Common myeloid progenitor, CD34-positive (primary cell): ENCODE results near the gene AGAP2.

Experiments
- CTCF ChIA-PET: fragments of 350-600 bp; sonication (Branson Sonifier 250); formaldehyde crosslinking; loops from one replicate; lab custom pipeline; 2021; ENCODE audit warnings: antibody characterized with exemption; lab: Charles Lee
- POLR2A ChIA-PET: fragments of 350-600 bp; sonication (Branson Sonifier 250); formaldehyde crosslinking; loops from one replicate; lab custom pipeline; 2021; ENCODE audit warnings: antibody characterized with exemption; lab: Charles Lee
- DNase-seq, 3 donors: peaks; one replicate each; pipeline versions ENCODE4 v3.0.0 to v3.0.0-alpha.2; 2013
- H3K27ac ChIP-seq, 2 experiments: 1 replicate in 1 of 2; 2 replicates in 1 of 2; pipeline ENCODE4 v1.7.0; 2013; ENCODE audit warnings: inconsistent platforms in 2 of 2, low read length in 2 of 2, mild to moderate bottlenecking in 2 of 2, low read depth in 1 of 2, moderate library complexity in 1 of 2; ENCODE audit not compliant: severe bottlenecking in 2 of 2, insufficient read depth in 1 of 2, poor library complexity in 1 of 2
- H3K27me3 ChIP-seq, 5 experiments: replicated peaks in 2 of 5; 1 replicate in 3 of 5; 2 replicates in 2 of 5; pipeline versions ENCODE4 v1.6.1 to v1.7.0; 2013; ENCODE audit warnings: low read length in 4 of 5, mild to moderate bottlenecking in 2 of 5, moderate library complexity in 2 of 5, inconsistent platforms in 1 of 5; ENCODE audit not compliant: insufficient read depth in 5 of 5, control insufficient read depth in 4 of 5
- H3K36me3 ChIP-seq, 4 experiments: 1 replicate in 2 of 4; 2 replicates in 2 of 4; pipeline versions ENCODE4 v1.6.1 to v1.7.0; 2013; ENCODE audit warnings: low read length in 3 of 4, control low read depth in 1 of 4, mild to moderate bottlenecking in 1 of 4; ENCODE audit not compliant: control insufficient read depth in 4 of 4, insufficient read depth in 4 of 4
- H3K4me1 ChIP-seq, 4 experiments: 1 replicate in 3 of 4; 2 replicates in 1 of 4; pipeline versions ENCODE4 v1.6.1 to v1.7.1; 2013; ENCODE audit warnings: low read length in 3 of 4, mild to moderate bottlenecking in 3 of 4, control low read depth in 1 of 4, inconsistent platforms in 1 of 4, moderate library complexity in 1 of 4; ENCODE audit not compliant: control insufficient read depth in 4 of 4, insufficient read depth in 4 of 4; ENCODE audit errors: control extremely low read depth in 1 of 4
- H3K4me3 ChIP-seq, 7 experiments: 1 replicate in 4 of 7; 2 replicates in 3 of 7; pipeline versions ENCODE4 v1.5.1 to v1.7.0; 2013; ENCODE audit warnings: mild to moderate bottlenecking in 7 of 7, low read length in 6 of 7, moderate library complexity in 6 of 7, inconsistent platforms in 2 of 7, low read depth in 2 of 7, control low read depth in 1 of 7; ENCODE audit not compliant: insufficient read depth in 4 of 7, control insufficient read depth in 1 of 7; ENCODE audit errors: extremely low read depth in 1 of 7
- H3K9me3 ChIP-seq, 5 experiments: 1 replicate in 4 of 5; 2 replicates in 1 of 5; pipeline versions ENCODE4 v1.6.1 to v1.7.1; 2013; ENCODE audit warnings: low read length in 4 of 5, mild to moderate bottlenecking in 2 of 5, inconsistent platforms in 1 of 5, low read depth in 1 of 5, moderate library complexity in 1 of 5; ENCODE audit not compliant: control insufficient read depth in 4 of 5, insufficient read depth in 2 of 5; ENCODE audit errors: control extremely low read depth in 1 of 5
- WGBS: methylation state at CpG from one replicate; pipeline ENCODE4 v1.1.5; 2013; ENCODE audit not compliant: insufficient coverage; 5-methylcytosine and 5-hydroxymethylcytosine counted together

Gene AGAP2

GRCh38 chr12:57693659-57694458 is 44.7 kb downstream of the AGAP2 start, which contains the start of gene OS9:
Gene OS9 (plus strand): TSS chr12:57694132. CDS start chr12:57694162, 30 bp downstream.
- Histone ChIP-seq H3K9me3 (no peaks in the 10 kb centered on the region), H3K4me3 (peak within 1 kb of the TSS; percentile 92 to 100 (median 98)), H3K36me3 (peaks cover 10 to 32% (median 30%) of the 10 kb centered on the region in 4 experiments), H3K27ac (peak within 1 kb of the TSS; percentile 65 to 91), H3K4me1 (peaks cover 7 to 14% (median 12%) of the 10 kb centered on the region in 4 experiments), H3K27me3 (peaks cover 0 to 2% (median 0%) of the 10 kb centered on the region in 5 experiments)
- DNase-seq, result peak; percentile 100
- WGBS, result 0% methylated on average over 40 of the region's 45 CpGs
- POLR2A ChIA-PET, result interaction anchor here (1.0 to 1.1 kb wide), 2 partner anchors 14 to 59 kb away, joined by 3 read pairs; no protein-coding TSS in a partner anchor
- CTCF ChIA-PET, result interaction anchor here (0.7 to 1.8 kb wide), 10 partner anchors 13 to 131 kb away, joined by 3 to 11 read pairs (median 4); partner anchors contain the start of gene B4GALNT1

DNA sequence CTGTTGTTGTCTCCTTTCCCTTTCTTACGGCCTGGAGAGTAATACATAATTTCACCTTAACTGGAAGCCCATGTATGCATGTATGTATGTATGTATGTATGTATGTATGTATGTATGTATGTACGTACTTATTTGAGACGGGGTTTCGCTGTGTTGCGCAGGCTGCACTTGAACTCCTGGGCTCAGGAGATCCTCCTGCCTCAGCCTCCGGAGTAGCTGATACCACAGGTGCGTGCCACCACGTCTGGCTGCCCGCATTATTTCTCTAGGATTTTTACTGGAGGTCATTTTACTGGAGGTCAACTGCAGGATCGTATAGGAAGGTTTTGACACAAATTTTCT is 45.3 kb downstream of the AGAP2 start:
- CTCF ChIA-PET, result interaction anchor here (0.9 to 1.8 kb wide), 9 partner anchors 10 to 131 kb away, joined by 3 to 11 read pairs (median 4); partner anchors contain the start of gene B4GALNT1
- Histone ChIP-seq H3K36me3 (peaks cover 10 to 27% (median 24%) of the 10 kb centered on the region in 4 experiments), H3K4me1 (peaks cover 7 to 14% (median 12%) of the 10 kb centered on the region in 4 experiments), H3K9me3 (no peaks in the 10 kb centered on the region), H3K27ac (no peak overlapping the region), H3K4me3 (peak overlapping the region in 3 of 7 experiments; percentile 5 to 63 (median 63)), H3K27me3 (peaks cover 0 to 2% (median 0%) of the 10 kb centered on the region in 5 experiments)
- DNase-seq, result no peak
- 63% methylated on average over 8 of the region's 10 CpGs for WGBS
- POLR2A ChIA-PET, result interaction anchor here (1.1 kb wide), 1 partner anchor 58 kb away, joined by 3 read pairs; no protein-coding TSS in a partner anchor

GRCh38 chr12:57692500-57692899 is 46.0 kb downstream of the AGAP2 start:
- H3K27me3 ChIP-seq, result peaks cover 0 to 2% (median 0%) of the 10 kb centered on the region in 5 experiments
- peaks cover 7 to 14% (median 12%) of the 10 kb centered on the region in 4 experiments for H3K4me1 ChIP-seq
- ChIA-PET POLR2A (interaction anchor here (1.1 kb wide), 1 partner anchor 58 kb away, joined by 3 read pairs; no protein-coding TSS in a partner anchor), CTCF (interaction anchor here (0.9 to 1.8 kb wide), 8 partner anchors 9 to 132 kb away, joined by 3 to 11 read pairs (median 4); partner anchors contain the start of gene B4GALNT1)
- no peaks in the 10 kb centered on the region for H3K9me3 ChIP-seq
- WGBS, result 95% methylated on average over 11 of the region's 15 CpGs
- H3K4me3 ChIP-seq, result no peak overlapping the region
- no peak overlapping the region for H3K27ac ChIP-seq
- no peak for DNase-seq
- H3K36me3 ChIP-seq, result peaks cover 10 to 19% (median 18%) of the 10 kb centered on the region in 4 experiments

GRCh38 chr12:57688931-57689330 is 49.6 kb downstream of the AGAP2 start:
- H3K36me3 ChIP-seq, result no peaks in the 10 kb centered on the region
- no peak overlapping the region for H3K4me3 ChIP-seq
- peaks cover 0 to 8% (median 5%) of the 10 kb centered on the region in 4 experiments for H3K4me1 ChIP-seq
- no peak for DNase-seq
- POLR2A ChIA-PET, result no interaction called here
- H3K27me3 ChIP-seq, result peaks cover 0 to 5% (median 0%) of the 10 kb centered on the region in 5 experiments
- no CpG with 5 or more reads among the region's 2 CpGs for WGBS
- CTCF ChIA-PET, result no interaction called here
- H3K9me3 ChIP-seq, result no peaks in the 10 kb centered on the region
- H3K27ac ChIP-seq, result no peak overlapping the region

DNA sequence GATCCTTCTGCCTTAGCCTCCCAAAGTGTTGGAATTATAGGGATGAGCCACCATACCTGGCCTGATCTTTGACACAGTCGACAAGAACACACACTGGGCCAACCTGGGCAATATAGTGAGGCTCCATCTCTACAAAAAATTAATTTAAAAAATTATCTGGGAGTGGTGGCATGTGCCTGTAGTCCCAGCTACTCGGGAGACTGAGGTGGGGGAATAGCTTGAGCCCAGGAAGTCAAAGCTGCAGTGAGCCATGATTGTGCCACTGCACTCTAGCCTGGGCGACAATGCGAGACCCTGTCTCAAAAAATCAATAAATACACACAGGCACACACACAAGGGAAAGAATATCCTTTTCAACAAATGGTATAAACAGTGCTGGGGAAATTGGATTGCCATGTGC is 50.7 kb downstream of the AGAP2 start:
- ChIA-PET POLR2A (no interaction called here), CTCF (interaction anchor here (0.6 to 1.7 kb wide), 3 partner anchors 67 to 229 kb away, joined by 3 to 4 read pairs (median 3); partner anchors contain the start of gene GLI1)
- no CpG with 5 or more reads among the region's 4 CpGs for WGBS
- Histone ChIP-seq H3K4me3 (no peak overlapping the region), H3K36me3 (no peaks in the 10 kb centered on the region), H3K9me3 (no peaks in the 10 kb centered on the region), H3K27ac (no peak overlapping the region), H3K4me1 (peaks cover 0 to 4% (median 0%) of the 10 kb centered on the region in 4 experiments), H3K27me3 (peaks cover 0 to 6% (median 0%) of the 10 kb centered on the region in 5 experiments)
- DNase-seq, result no peak

DNA sequence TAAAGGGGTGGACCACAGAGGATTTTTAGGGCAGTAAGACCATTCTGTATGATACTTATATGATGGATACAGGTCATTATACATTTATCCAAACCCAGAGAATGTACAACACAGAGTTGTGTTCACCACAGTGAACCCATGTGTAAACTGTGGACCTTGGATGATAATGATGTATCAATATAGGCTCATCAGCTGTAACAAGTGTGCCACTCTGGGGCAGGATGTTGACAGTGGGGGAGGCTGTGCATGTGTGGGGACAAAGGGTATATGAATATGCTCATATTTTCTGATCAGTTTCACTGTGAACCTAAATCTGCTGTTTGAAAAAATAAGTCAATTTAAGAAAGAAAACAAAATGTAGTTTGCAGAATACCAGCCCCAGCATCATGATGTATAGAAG is 58.8 kb downstream of the AGAP2 start:
- Histone ChIP-seq H3K27me3 (peaks cover 0 to 3% (median 0%) of the 10 kb centered on the region in 5 experiments), H3K9me3 (peaks cover 0 to 8% (median 0%) of the 10 kb centered on the region in 5 experiments), H3K4me1 (no peaks in the 10 kb centered on the region), H3K36me3 (no peaks in the 10 kb centered on the region), H3K27ac (no peak overlapping the region), H3K4me3 (no peak overlapping the region)
- ChIA-PET CTCF (interaction anchor here (1.0 kb wide), 1 partner anchor 55 kb away, joined by 3 read pairs; no protein-coding TSS in a partner anchor), POLR2A (no interaction called here)
- no peak for DNase-seq
